ENCODE results near the gene DIAPH3.

DNA sequence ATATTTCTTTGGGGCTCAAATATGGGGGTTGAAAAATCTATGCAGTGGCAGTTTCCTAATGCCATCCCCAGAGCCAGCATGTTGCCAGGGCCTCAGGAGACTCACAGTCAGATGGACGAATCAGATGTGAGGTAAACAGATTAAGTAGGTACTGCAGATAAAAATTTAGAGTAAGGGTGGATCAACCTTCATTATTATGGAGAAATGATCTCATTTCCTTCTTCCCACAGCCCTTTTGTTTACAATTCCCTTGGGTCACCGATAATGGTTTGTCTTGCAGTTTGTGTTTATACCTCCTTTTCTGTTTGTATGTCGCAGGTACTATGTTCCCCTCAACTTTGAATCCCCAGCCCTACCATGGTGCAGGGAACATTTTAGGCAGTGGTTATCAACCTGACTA, 20.0 kb downstream of the DIAPH3 start:
- TF ChIP-seq POLR2AphosphoS5 (IDR thresholded peaks at IDR 0.05; ENCODE audit: low read depth, low read length) (no peak), SIN3A (IDR thresholded peaks at IDR 0.05; ENCODE audit: borderline replicate concordance, low read depth, low read length) (no peak), CHD2 (IDR thresholded peaks at IDR 0.05; ENCODE audit: low read length, partially characterized antibody) (no peak), EP300 (IDR thresholded peaks at IDR 0.05; ENCODE audit: borderline replicate concordance in 1 of 2, low read depth in 1 of 2, low read length in 1 of 2) (no peak), EZH2phosphoT487 (IDR thresholded peaks at IDR 0.05; ENCODE audit: borderline replicate concordance, low read depth) (no peak), FOXM1 (IDR thresholded peaks at IDR 0.05; ENCODE audit: low read depth) (no peak)
- TF ChIP-seq, protein P1, sequence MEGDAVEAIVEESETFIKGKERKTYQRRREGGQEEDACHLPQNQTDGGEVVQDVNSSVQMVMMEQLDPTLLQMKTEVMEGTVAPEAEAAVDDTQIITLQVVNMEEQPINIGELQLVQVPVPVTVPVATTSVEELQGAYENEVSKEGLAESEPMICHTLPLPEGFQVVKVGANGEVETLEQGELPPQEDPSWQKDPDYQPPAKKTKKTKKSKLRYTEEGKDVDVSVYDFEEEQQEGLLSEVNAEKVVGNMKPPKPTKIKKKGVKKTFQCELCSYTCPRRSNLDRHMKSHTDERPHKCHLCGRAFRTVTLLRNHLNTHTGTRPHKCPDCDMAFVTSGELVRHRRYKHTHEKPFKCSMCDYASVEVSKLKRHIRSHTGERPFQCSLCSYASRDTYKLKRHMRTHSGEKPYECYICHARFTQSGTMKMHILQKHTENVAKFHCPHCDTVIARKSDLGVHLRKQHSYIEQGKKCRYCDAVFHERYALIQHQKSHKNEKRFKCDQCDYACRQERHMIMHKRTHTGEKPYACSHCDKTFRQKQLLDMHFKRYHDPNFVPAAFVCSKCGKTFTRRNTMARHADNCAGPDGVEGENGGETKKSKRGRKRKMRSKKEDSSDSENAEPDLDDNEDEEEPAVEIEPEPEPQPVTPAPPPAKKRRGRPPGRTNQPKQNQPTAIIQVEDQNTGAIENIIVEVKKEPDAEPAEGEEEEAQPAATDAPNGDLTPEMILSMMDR (IDR thresholded peaks at IDR 0.05) = no peak
- TF ChIP-seq, protein P2, sequence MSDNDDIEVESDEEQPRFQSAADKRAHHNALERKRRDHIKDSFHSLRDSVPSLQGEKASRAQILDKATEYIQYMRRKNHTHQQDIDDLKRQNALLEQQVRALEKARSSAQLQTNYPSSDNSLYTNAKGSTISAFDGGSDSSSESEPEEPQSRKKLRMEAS (IDR thresholded peaks at IDR 0.05; ENCODE audit: low read depth) = no peak
- TF ChIP-seq, protein P3, sequence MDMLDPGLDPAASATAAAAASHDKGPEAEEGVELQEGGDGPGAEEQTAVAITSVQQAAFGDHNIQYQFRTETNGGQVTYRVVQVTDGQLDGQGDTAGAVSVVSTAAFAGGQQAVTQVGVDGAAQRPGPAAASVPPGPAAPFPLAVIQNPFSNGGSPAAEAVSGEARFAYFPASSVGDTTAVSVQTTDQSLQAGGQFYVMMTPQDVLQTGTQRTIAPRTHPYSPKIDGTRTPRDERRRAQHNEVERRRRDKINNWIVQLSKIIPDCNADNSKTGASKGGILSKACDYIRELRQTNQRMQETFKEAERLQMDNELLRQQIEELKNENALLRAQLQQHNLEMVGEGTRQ (IDR thresholded peaks at IDR 0.05; ENCODE audit: borderline replicate concordance, low read depth, low read length) = no peak

Measured in SK-N-SH (cell line).